ENCODE data around the gene KMT5C. TPM values are rescaled to one million over a fixed set of nuclear protein-coding genes. Genes with fewer than 3 reads are reported as not detected.
A peak's percentile ranks its signal among the peaks of the same experiment; 100 is the strongest.

Gene KMT5C
- total and polyA plus RNA-seq, 11 donors, result 3.3 to 10.8 (median 6.2) TPM

GRCh38 chr19:55310498-55310897 lies 29.2 kb upstream of the KMT5C start:
- ATAC-seq (no peak), DNase-seq (no peak)
- Histone ChIP-seq H3K4me3 (no peak overlapping the region), H3K4me1 (no peaks in the 10 kb centered on the region), H3K9me3 (no peaks in the 10 kb centered on the region), H3K27ac (no peak overlapping the region), H3K27me3 (no peaks in the 10 kb centered on the region), H3K36me3 (peaks cover 0 to 26% (median 0%) of the 10 kb centered on the region in 9 donors)
- TF ChIP-seq, protein P1, sequence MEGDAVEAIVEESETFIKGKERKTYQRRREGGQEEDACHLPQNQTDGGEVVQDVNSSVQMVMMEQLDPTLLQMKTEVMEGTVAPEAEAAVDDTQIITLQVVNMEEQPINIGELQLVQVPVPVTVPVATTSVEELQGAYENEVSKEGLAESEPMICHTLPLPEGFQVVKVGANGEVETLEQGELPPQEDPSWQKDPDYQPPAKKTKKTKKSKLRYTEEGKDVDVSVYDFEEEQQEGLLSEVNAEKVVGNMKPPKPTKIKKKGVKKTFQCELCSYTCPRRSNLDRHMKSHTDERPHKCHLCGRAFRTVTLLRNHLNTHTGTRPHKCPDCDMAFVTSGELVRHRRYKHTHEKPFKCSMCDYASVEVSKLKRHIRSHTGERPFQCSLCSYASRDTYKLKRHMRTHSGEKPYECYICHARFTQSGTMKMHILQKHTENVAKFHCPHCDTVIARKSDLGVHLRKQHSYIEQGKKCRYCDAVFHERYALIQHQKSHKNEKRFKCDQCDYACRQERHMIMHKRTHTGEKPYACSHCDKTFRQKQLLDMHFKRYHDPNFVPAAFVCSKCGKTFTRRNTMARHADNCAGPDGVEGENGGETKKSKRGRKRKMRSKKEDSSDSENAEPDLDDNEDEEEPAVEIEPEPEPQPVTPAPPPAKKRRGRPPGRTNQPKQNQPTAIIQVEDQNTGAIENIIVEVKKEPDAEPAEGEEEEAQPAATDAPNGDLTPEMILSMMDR (IDR thresholded peaks at IDR 0.05), result no peak
- no peak for TF ChIP-seq POLR2A (IDR thresholded peaks at IDR 0.05)
- intact Hi-C loops (cut with DNase I), result no loop called here
- 76 to 87% (median 83%) methylated on average over 7 of the region's 7 CpGs for WGBS, 4 donors

DNA sequence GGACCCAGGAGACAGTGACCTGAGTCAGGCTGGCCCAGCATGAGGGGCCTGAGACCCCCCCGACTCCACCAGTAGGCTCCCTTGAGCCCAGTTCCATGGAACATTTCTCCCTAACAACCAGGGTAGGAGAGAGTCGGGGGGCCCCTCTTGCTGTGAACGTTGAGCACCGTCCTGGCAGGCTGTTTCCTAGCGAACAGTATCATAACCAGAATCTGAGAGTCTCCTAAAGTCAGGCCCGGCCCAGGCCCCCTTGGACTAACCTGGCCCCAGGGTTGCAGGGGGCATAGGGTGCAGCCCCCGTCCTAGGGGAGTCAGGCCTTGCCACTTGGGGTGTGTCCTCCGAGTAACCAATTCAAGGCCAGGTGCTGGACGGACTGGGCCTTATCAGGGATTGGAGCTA lies 28.3 kb upstream of the KMT5C start:
- peaks cover 0 to 3% (median 0%) of the 10 kb centered on the region in 12 donors for H3K9me3 ChIP-seq
- intact Hi-C loops (cut with DNase I), result no loop called here
- H3K36me3 ChIP-seq, result peaks cover 0 to 17% (median 0%) of the 10 kb centered on the region in 9 donors
- no peak for DNase-seq
- H3K4me3 ChIP-seq, result no peak overlapping the region
- H3K4me1 ChIP-seq, result no peaks in the 10 kb centered on the region
- TF ChIP-seq, protein P1 (IDR thresholded peaks at IDR 0.05), result no peak
- TF ChIP-seq POLR2A (IDR thresholded peaks at IDR 0.05), result no peak
- no peaks in the 10 kb centered on the region for H3K27me3 ChIP-seq
- 89 to 95% (median 92%) methylated on average over 6 to 9 of the region's 9 CpGs for WGBS, 4 donors
- no peak overlapping the region for H3K27ac ChIP-seq
- no peak for ATAC-seq

GRCh38 chr19:55311797-55312196 lies 27.9 kb upstream of the KMT5C start:
- no peak for ATAC-seq

GRCh38 chr19:55312621-55313512 lies 26.8 kb upstream of the KMT5C start:
- Histone ChIP-seq H3K4me1 (no peaks in the 10 kb centered on the region), H3K27me3 (no peaks in the 10 kb centered on the region), H3K27ac (no peak overlapping the region), H3K4me3 (no peak overlapping the region), H3K9me3 (peaks cover 0 to 3% (median 0%) of the 10 kb centered on the region in 12 donors), H3K36me3 (peaks cover 0 to 6% (median 2%) of the 10 kb centered on the region in 9 donors)
- TF ChIP-seq, protein P1 (IDR thresholded peaks at IDR 0.05), result no peak
- TF ChIP-seq POLR2A (IDR thresholded peaks at IDR 0.05), result no peak
- whole genome bisulfite sequencing, 4 donors, result 84 to 90% (median 87%) methylated on average over 33 to 47 of the region's 47 CpGs
- ATAC-seq (peak in 1 of 4 donors; percentile 39), DNase-seq (no peak)
- intact Hi-C loops (cut with DNase I), result no loop called here

More at GRCh38 chr19:55311797-55312196, 27.9 kb upstream of the KMT5C start:
- no peaks in the 10 kb centered on the region for H3K27me3 ChIP-seq
- DNase-seq, result no peak
- peaks cover 0 to 13% (median 3%) of the 10 kb centered on the region in 9 donors for H3K36me3 ChIP-seq
- intact Hi-C loops (cut with DNase I), result no loop called here
- H3K27ac ChIP-seq, result no peak overlapping the region
- 85 to 94% (median 92%) methylated on average over 3 to 18 of the region's 18 CpGs for WGBS, 4 donors
- H3K4me3 ChIP-seq, result no peak overlapping the region
- H3K9me3 ChIP-seq, result peaks cover 0 to 3% (median 0%) of the 10 kb centered on the region in 12 donors
- no peak for TF ChIP-seq POLR2A (IDR thresholded peaks at IDR 0.05)
- TF ChIP-seq, protein P1 (IDR thresholded peaks at IDR 0.05), result no peak
- H3K4me1 ChIP-seq, result no peaks in the 10 kb centered on the region
